GM12878 (cell line): ENCODE results near the gene TMEM208. TPM values are rescaled to one million over a fixed set of nuclear protein-coding genes. Genes with fewer than 3 reads are reported as not detected.

ENCODE experiments used
- ATAC-seq: fragments of 200-7000 bp; cut with Tn5 transposase; 3 replicates; pipeline ENCODE4 v1.9.1; 2020; ENCODE audit warnings: mild to moderate bottlenecking, moderate library complexity
- BruUV-seq: library from RNA; stranded (reverse); fragments of 400-500 nt; replicated peaks from 2 replicates; lab custom pipeline; 2021; lab: Mats Ljungman, UMichigan
- CTCF ChIA-PET: fragments of 300-600 bp; sonication (Branson Sonifier 250); formaldehyde crosslinking; extraction: SDS; loops from one replicate; lab custom pipeline; 2021; ENCODE audit warnings: inconsistent platforms; lab: Yijun Ruan, JAX
- POLR2A ChIA-PET: fragments of 350-600 bp; formaldehyde crosslinking; extraction: SDS; loops from one replicate; lab custom pipeline; 2021; ENCODE audit warnings: inconsistent platforms; lab: Charles Lee
- RAD21 ChIA-PET: fragments of 300-600 bp; sonication (Branson Sonifier 250); formaldehyde crosslinking; loops from one replicate; lab custom pipeline; 2023; ENCODE audit warnings: antibody characterized with exemption; ENCODE audit not compliant: unreplicated experiment; lab: Charles Lee
- SMC1A ChIA-PET: fragments of 300-600 bp; sonication (Branson Sonifier 250); formaldehyde crosslinking; loops from one replicate; lab custom pipeline; 2023; ENCODE audit not compliant: unreplicated experiment, uncharacterized antibody; lab: Charles Lee
- DNase-seq: peaks from one replicate; pipeline ENCODE4 v3.0.0-alpha.2; 2011; ENCODE audit warnings: low read depth, low spot score
- FAIRE-seq: peaks from 3 replicates; lab custom pipeline; 2011; peaks lifted over from hg19 to GRCh38; lab: Jason Lieb, UNC
- H2AFZ ChIP-seq: 2 replicates; pipeline ENCODE4 v1.6.0; 2011; ENCODE audit warnings: low read depth, low read length, control low read depth; ENCODE audit not compliant: control insufficient read depth
- H3K27ac ChIP-seq: 2 replicates; pipeline ENCODE4 v1.5.1; 2011; ENCODE audit warnings: control low read depth; ENCODE audit not compliant: control insufficient read depth, insufficient read depth
- H3K27me3 ChIP-seq, 2 experiments: replicated peaks in 1 of 2; 2 replicates each; pipeline versions ENCODE4 v1.6.0 to v1.6.1; 2011; ENCODE audit warnings: low read length in 1 of 2; ENCODE audit not compliant: control insufficient read depth in 2 of 2, insufficient read depth in 2 of 2
- H3K36me3 ChIP-seq, 2 experiments: 2 replicates each; pipeline ENCODE4 v1.5.1; 2011; ENCODE audit warnings: low read length in 1 of 2; ENCODE audit not compliant: control insufficient read depth in 2 of 2, insufficient read depth in 2 of 2
- H3K4me1 ChIP-seq: 2 replicates; pipeline ENCODE4 v1.6.1; 2011; ENCODE audit warnings: mild to moderate bottlenecking, low read length, moderate library complexity, mixed read lengths; ENCODE audit not compliant: control insufficient read depth, insufficient read depth
- H3K4me2 ChIP-seq: 2 replicates; pipeline ENCODE4 v1.6.0; 2011; ENCODE audit warnings: control low read depth; ENCODE audit not compliant: control insufficient read depth, insufficient read depth
- H3K4me3 ChIP-seq: fragments of 200-600 bp; sonication (generic); 2 replicates; pipeline ENCODE4 v1.5.1; 2016
- H3K79me2 ChIP-seq: 2 replicates; pipeline ENCODE4 v1.6.0; 2011; ENCODE audit warnings: low read length; ENCODE audit not compliant: control insufficient read depth, insufficient read depth
- H3K9ac ChIP-seq: 2 replicates; pipeline ENCODE4 v1.8.0; 2011; ENCODE audit warnings: low read length, control low read depth, mixed read lengths; ENCODE audit not compliant: control insufficient read depth, insufficient read depth
- H3K9me3 ChIP-seq: replicated peaks from 3 replicates; pipeline ENCODE4 v1.5.1; 2011; ENCODE audit warnings: mild to moderate bottlenecking, low read length; ENCODE audit not compliant: control insufficient read depth, insufficient read depth
- H4K20me1 ChIP-seq: 2 replicates; pipeline ENCODE4 v1.6.0; 2011; ENCODE audit not compliant: control insufficient read depth, insufficient read depth
- ATF3 ChIP-seq: IDR thresholded peaks from 2 replicates; pipeline ENCODE4 v1.6.1; 2011; ENCODE audit warnings: low read depth, mild to moderate bottlenecking, low read length, moderate library complexity, borderline replicate concordance; ENCODE audit errors: extremely low read depth
- BRCA1 ChIP-seq: IDR thresholded peaks from 2 replicates; pipeline ENCODE4 v1.6.1; 2011; ENCODE audit warnings: low read depth, low read length, improper control_type of control experiment
- CHD2 ChIP-seq: IDR thresholded peaks from 2 replicates; pipeline ENCODE4 v1.6.1; 2011; ENCODE audit warnings: low read depth, low read length, improper control_type of control experiment, borderline replicate concordance
- IKZF1 ChIP-seq: fragments of 450-650 bp; conservative IDR thresholded peaks from 2 replicates; pipeline ENCODE4 v1.6.1; 2017; ENCODE audit warnings: antibody characterized with exemption, mild to moderate bottlenecking
- MEF2A ChIP-seq: IDR thresholded peaks from 2 replicates; pipeline ENCODE4 v1.6.1; 2011; ENCODE audit warnings: low read depth, mild to moderate bottlenecking, low read length, moderate library complexity; ENCODE audit not compliant: insufficient read depth
- NFYB ChIP-seq: IDR thresholded peaks from 2 replicates; pipeline ENCODE4 v1.6.1; 2011; ENCODE audit warnings: low read depth, mild to moderate bottlenecking, low read length, improper control_type of control experiment, moderate library complexity; ENCODE audit not compliant: insufficient read depth
- SPI1 ChIP-seq: IDR thresholded peaks from 2 replicates; pipeline ENCODE4 v1.6.1; 2011; ENCODE audit warnings: low read depth, mild to moderate bottlenecking, low read length, moderate library complexity, borderline replicate concordance; ENCODE audit not compliant: insufficient read depth
- SREBF1 ChIP-seq: IDR thresholded peaks from 2 replicates; pipeline ENCODE4 v1.6.1; 2012; ENCODE audit warnings: mild to moderate bottlenecking, low read length
- STAT1 ChIP-seq: fragments of 450-650 bp; conservative IDR thresholded peaks from 2 replicates; pipeline ENCODE4 v1.6.1; 2014; ENCODE audit warnings: antibody characterized with exemption, mild to moderate bottlenecking
- WGBS: methylation state at CpG from one replicate; pipeline ENCODE4 v1.1.6; 2016; ENCODE audit warnings: low lambda C conversion rate; ENCODE audit not compliant: insufficient replicate concordance, insufficient coverage; ENCODE audit errors: missing lambda C conversion rate; 5-methylcytosine and 5-hydroxymethylcytosine counted together
- in situ Hi-C: fragments of 300-500 bp; cut with MboI; formaldehyde crosslinking; loops from 9 replicates; pipeline ENCODE4 v1.14.3; 2018; ENCODE audit warnings: mixed read lengths
- intact Hi-C: fragments of 100-400 bp; cut with micrococcal nuclease; formaldehyde crosslinking; loops from one replicate; pipeline ENCODE4 v1.14.2; 2022; ENCODE audit not compliant: unreplicated experiment
- polyA plus RNA-seq, 11 experiments: library from polyadenylated mRNA; depleted of rRNA in 4 of 11; unstranded in 6 of 11; stranded (reverse) in 5 of 11; fragments of >200 nt; fragmentation: Nextera tagmentation in 4 of 11; fragmentation: Illumina TruSeq in 1 of 11; extraction: Ambion mirVana in 4 of 11; extraction: Trizol in 1 of 11; gene quantifications; 1 replicate in 1 of 11; 2 replicates in 10 of 11; pipeline versions ENCODE4 v1.2.1 to v1.2.3, GENCODE V29; 2011 to 2016; ENCODE audit warnings: inconsistent platforms in 2 of 11, missing spikeins in 2 of 11, low read depth in 1 of 11
- total RNA-seq, 4 experiments: library from RNA; depleted of rRNA in 3 of 4; stranded (reverse); fragments of >200 nt in 3 of 4; fragmentation: Illumina TruSeq in 1 of 4; extraction: Trizol in 1 of 4; gene quantifications; 2 replicates each; pipeline versions ENCODE4 v1.2.1 to v1.2.3, GENCODE V29; 2013 to 2021
- TF ChIP-seq, protein P1 (sequence below): IDR thresholded peaks from 2 replicates; pipeline ENCODE4 v1.6.1; 2012; ENCODE audit warnings: low read depth, low read length, improper control_type of control experiment
- TF ChIP-seq, protein P2 (sequence below): fragments of 150-350 bp; IDR thresholded peaks from 2 replicates; pipeline ENCODE4 v1.6.1; 2014; ENCODE audit warnings: mild to moderate bottlenecking, low read depth, low read length

Gene TMEM208
- total and polyA plus RNA-seq, 10 of the 15 experiments (the other 5 are each of a cell fraction or from before 2014, with no cell fraction given): 34.1 to 244 (median 54.1) TPM

DNA sequence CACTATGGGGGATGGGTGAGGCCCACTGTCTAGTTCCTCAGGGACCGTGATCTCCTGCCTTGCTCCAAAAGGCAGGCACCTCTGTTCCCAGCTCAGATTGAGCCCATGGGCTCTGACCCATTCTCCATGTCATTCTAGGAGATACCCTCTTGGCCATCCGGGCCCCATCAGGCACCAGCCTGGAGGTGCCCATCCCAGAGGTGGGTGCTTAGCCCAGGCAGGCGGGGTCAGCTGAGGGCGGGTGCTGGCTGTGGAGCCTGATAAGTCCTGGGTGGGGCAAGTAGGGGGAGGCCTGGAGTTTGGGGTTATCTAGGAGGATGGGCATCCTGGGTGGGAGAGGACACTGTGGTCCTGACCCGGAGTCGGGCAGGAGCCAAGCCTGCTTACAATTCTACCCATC is 32.7 kb upstream of the TMEM208 start:
- H3K9ac ChIP-seq: no peak overlapping the region
- ChIA-PET RAD21 (no interaction called here), POLR2A (interaction anchor here (0.6 to 4.7 kb wide), 3 partner anchors 8 to 157 kb away, joined by 3 to 22 read pairs (median 5); partner anchors contain the start of gene TMEM208)
- H3K27ac ChIP-seq: no peak overlapping the region
- no peak overlapping the region for H3K4me2 ChIP-seq
- DNase-seq: no peak
- TF ChIP-seq SREBF1: no peak
- TF ChIP-seq IKZF1: no peak
- TF ChIP-seq, protein P1, sequence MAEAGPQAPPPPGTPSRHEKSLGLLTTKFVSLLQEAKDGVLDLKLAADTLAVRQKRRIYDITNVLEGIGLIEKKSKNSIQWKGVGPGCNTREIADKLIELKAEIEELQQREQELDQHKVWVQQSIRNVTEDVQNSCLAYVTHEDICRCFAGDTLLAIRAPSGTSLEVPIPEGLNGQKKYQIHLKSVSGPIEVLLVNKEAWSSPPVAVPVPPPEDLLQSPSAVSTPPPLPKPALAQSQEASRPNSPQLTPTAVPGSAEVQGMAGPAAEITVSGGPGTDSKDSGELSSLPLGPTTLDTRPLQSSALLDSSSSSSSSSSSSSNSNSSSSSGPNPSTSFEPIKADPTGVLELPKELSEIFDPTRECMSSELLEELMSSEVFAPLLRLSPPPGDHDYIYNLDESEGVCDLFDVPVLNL: no peak
- TF ChIP-seq, all 136 proteins: peak for 0
- WGBS: 96% methylated on average over 6 of the region's 6 CpGs
- ATAC-seq (no peak), FAIRE-seq (no peak)
- BruUV-seq: no TSS peak
- Histone ChIP-seq H3K4me1 (peaks cover 8% of the 10 kb centered on the region), H2AFZ (no peak overlapping the region), H3K4me3 (peak overlapping the region; percentile 99; the same call in 1 of the 2 replicates), H3K9me3 (no peaks in the 10 kb centered on the region), H3K27me3 (no peaks in the 10 kb centered on the region), H4K20me1 (peaks cover 7% of the 10 kb centered on the region), H3K79me2 (peaks cover 23% of the 10 kb centered on the region), H3K36me3 (peaks cover 14 to 30% of the 10 kb centered on the region in 2 experiments)
- ChIA-PET CTCF (interaction anchor here (0.8 to 1.7 kb wide), 4 partner anchors 9 to 240 kb away, joined by 3 to 4 read pairs (median 4); partner anchors contain the start of genes FHOD1 and TMEM208), SMC1A (no interaction called here)
- intact Hi-C loops: no loop called here
- in situ Hi-C loops: no loop called here

DNA sequence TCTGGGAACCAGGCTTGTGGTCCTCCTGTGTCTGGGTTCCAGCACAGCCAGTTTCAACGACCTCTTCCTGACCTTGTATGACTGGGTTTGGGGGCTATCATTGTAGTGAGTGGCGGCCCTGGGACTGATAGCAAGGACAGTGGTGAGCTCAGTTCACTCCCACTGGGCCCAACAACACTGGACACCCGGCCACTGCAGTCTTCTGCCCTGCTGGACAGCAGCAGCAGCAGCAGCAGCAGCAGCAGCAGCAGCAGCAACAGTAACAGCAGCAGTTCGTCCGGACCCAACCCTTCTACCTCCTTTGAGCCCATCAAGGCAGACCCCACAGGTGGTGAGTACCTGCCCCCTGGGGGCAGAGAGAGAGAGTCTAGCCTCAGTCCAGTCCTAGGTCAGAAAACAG is 31.3 kb upstream of the TMEM208 start:
- Histone ChIP-seq H3K9ac (no peak overlapping the region), H3K4me2 (no peak overlapping the region), H3K27me3 (no peaks in the 10 kb centered on the region), H3K36me3 (peaks cover 14 to 37% of the 10 kb centered on the region in 2 experiments), H3K4me3 (no peak overlapping the region), H2AFZ (no peak overlapping the region), H3K27ac (no peak overlapping the region), H3K9me3 (no peaks in the 10 kb centered on the region), H3K4me1 (peaks cover 8% of the 10 kb centered on the region), H4K20me1 (peaks cover 7% of the 10 kb centered on the region), H3K79me2 (peaks cover 23% of the 10 kb centered on the region)
- BruUV-seq: no TSS peak
- FAIRE-seq (no peak), DNase-seq (no peak), ATAC-seq (no peak)
- ChIA-PET RAD21 (no interaction called here), POLR2A (interaction anchor here (0.5 to 4.7 kb wide), 2 partner anchors 31 to 79 kb away, joined by 3 to 22 read pairs; partner anchors contain the start of gene TMEM208), CTCF (interaction anchor here (0.7 to 1.1 kb wide), 2 partner anchors 48 to 206 kb away, joined by 3 to 4 read pairs; no protein-coding TSS in a partner anchor), SMC1A (no interaction called here)
- in situ Hi-C loops: no loop called here
- intact Hi-C loops: no loop called here
- WGBS: 88% methylated on average over 5 of the region's 5 CpGs
- TF ChIP-seq SPI1: no peak
- TF ChIP-seq STAT1: no peak
- TF ChIP-seq CHD2: no peak
- TF ChIP-seq BRCA1: no peak
- TF ChIP-seq, protein P2, sequence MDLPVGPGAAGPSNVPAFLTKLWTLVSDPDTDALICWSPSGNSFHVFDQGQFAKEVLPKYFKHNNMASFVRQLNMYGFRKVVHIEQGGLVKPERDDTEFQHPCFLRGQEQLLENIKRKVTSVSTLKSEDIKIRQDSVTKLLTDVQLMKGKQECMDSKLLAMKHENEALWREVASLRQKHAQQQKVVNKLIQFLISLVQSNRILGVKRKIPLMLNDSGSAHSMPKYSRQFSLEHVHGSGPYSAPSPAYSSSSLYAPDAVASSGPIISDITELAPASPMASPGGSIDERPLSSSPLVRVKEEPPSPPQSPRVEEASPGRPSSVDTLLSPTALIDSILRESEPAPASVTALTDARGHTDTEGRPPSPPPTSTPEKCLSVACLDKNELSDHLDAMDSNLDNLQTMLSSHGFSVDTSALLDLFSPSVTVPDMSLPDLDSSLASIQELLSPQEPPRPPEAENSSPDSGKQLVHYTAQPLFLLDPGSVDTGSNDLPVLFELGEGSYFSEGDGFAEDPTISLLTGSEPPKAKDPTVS: no peak
- TF ChIP-seq ATF3: no peak
- TF ChIP-seq, protein P1: no peak
- TF ChIP-seq NFYB: no peak
- no peak for TF ChIP-seq MEF2A
